ENCODE data around the gene TNRC6A. TPM values are rescaled to one million over a fixed set of nuclear protein-coding genes. Genes with fewer than 3 reads are reported as not detected.

Gene TNRC6A
- total and polyA plus RNA-seq, 9 of the 15 experiments (the other 6 are each of a cell fraction or from before 2014, with no cell fraction given): 3.4 to 32.1 (median 26.6) TPM

- TF ChIP-seq CEBPB (tag; IDR thresholded peaks at IDR 0.05) (peak; percentile 85), L3MBTL2 (IDR thresholded peaks at IDR 0.05) (peak; percentile 26; the same call in 1 of the 2 replicates), E2F1 (CRISPR knock-in tag; IDR thresholded peaks at IDR 0.05) (no peak), ZNF696 (CRISPR knock-in tag; conservative IDR thresholded peaks at IDR 0.05) (no peak), ZNF217 (CRISPR knock-in tag; IDR thresholded peaks at IDR 0.05) (no peak), MTF1 (CRISPR knock-in tag; IDR thresholded peaks at IDR 0.05; ENCODE audit: borderline replicate concordance) (no peak), BHLHE40 (IDR thresholded peaks at IDR 0.05; ENCODE audit: low read length) (peak; percentile 73), ZMIZ1 (IDR thresholded peaks at IDR 0.05; ENCODE audit: low read depth in 2 of 2, low read length in 2 of 2) (peak in 1 of 2 experiments; percentile 86; a peak in 2 of 4 replicates), ZNF197 (CRISPR knock-in tag; IDR thresholded peaks at IDR 0.05; ENCODE audit: low read depth) (0 out of 2 replicates have a peak, but pooled peaks have one; percentile 41), GTF3C2 (IDR thresholded peaks at IDR 0.05; ENCODE audit: borderline replicate concordance, extremely low read depth, insufficient read length) (no peak), SREBF2 (CRISPR knock-in tag; IDR thresholded peaks at IDR 0.05) (no peak), JUN (IDR thresholded peaks at IDR 0.05; ENCODE audit: borderline replicate concordance, low read depth, low read length) (peak; percentile 46; the same call in 1 of the 2 replicates), JUN (CRISPR knock-in tag; IDR thresholded peaks at IDR 0.05; ENCODE audit: borderline replicate concordance) (no peak), ZNF561 (CRISPR knock-in tag; conservative IDR thresholded peaks at IDR 0.05) (no peak), MYC (IDR thresholded peaks at IDR 0.05; ENCODE audit: low read depth, low read length) (peak; percentile 72), MYC (CRISPR knock-in tag; IDR thresholded peaks at IDR 0.05; ENCODE audit: borderline replicate concordance, low read depth) (no peak), FOXJ2 (tag; IDR thresholded peaks at IDR 0.05) (peak; percentile 71), ZNF551 (CRISPR knock-in tag; IDR thresholded peaks at IDR 0.05) (no peak), PCBP2 (IDR thresholded peaks at IDR 0.05; ENCODE audit: low read depth, low read length, poor library complexity, severe bottlenecking) (no peak), BCOR (IDR thresholded peaks at IDR 0.05) (peak; percentile 57; the same call in 1 of the 2 replicates), HOXB6 (CRISPR knock-in tag; IDR thresholded peaks at IDR 0.05; ENCODE audit: borderline replicate concordance) (no peak)
These were observed 109.3 kb downstream of the TNRC6A start (continued) for GRCh38 chr16:24838554-24839266.
